ENCODE results near the gene ACVR1B.

Gene ACVR1B

GRCh38 chr12:51944608-51945233 lies 6.8 kb upstream of the ACVR1B start:
- DNase-seq = no peak

DNA sequence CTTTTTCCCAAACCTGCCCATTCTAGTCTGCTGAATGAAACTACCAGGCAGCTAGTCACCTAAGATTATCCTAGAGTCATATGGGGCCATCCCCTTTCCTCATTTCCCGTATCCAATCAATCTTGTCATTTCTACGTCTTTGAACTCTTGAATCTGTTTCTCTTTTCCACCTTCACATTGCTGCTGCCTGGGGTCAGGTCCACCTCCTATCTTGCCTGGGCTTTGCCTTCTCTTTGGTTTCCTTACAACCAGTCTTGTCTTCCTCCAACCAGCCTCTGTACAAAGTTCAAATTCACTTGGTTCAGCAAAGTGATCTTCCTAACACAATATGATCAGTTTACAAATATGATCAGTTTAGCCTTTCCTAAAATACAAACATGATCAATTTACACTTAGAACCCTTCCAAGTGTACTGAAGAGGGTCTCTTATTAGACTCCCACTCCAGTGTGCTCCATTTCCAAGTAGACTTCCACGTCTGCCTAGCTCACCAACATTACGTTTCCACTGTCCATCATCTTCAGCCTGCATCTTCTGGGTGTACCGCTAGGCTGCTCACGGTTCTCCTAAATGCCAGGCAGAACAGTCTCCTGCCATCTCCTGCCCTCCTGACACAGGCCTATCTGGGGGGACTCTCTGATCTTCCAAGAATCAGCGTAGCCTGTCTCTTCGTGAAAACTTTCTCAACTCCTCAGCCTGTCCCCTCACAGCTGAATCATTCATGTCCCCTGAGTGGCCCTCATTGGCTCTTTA lies 4.1 kb upstream of the ACVR1B start:
- DNase-seq = no peak

DNA sequence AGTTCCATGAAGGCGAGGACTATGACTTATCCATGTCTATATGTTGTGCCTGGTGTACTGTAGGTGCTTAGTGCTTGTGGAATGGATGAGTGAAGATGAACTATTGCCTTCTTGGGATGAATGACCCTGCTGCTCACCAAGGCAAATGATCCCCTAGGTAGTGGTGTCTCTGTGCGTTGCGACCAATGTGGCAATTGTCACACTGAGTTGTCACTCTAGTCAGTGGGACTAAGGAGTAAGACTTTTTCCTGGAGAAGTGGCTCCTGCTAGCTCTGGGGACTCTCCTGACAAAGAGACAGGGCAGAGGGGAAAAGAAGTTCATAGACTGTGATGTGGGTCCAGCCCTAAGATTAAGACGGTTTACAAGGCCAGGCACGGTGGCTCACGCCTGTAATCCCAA lies 3.4 kb upstream of the ACVR1B start:
- DNase-seq = no peak

GRCh38 chr12:51949342-51950030 lies 2.0 kb upstream of the ACVR1B start:
- DNase-seq = no peak

DNA sequence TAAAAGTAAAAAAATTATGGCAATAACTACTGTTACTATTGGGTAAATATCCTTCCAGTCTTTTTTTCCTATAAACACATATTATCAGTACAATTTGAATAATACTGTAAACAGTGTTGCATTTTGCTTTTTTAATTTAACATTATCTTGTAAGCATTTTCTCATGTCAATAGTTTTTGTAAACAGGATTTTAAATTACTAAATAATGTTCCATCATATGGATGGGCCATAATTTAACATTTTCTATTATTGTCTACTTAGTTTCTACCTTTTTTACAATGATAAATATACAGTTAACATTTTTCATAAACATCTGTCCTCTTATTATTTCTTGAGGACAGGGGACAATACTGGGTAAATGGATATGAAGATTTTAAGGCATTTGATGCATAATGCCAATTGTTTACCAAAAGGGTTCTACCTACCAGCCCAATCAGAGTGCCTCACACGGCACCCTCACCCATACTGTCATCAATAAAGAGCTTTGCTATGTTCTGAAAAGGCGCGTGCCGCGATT lies 759 bp upstream of the ACVR1B start:
- DNase-seq = no peak

DNA sequence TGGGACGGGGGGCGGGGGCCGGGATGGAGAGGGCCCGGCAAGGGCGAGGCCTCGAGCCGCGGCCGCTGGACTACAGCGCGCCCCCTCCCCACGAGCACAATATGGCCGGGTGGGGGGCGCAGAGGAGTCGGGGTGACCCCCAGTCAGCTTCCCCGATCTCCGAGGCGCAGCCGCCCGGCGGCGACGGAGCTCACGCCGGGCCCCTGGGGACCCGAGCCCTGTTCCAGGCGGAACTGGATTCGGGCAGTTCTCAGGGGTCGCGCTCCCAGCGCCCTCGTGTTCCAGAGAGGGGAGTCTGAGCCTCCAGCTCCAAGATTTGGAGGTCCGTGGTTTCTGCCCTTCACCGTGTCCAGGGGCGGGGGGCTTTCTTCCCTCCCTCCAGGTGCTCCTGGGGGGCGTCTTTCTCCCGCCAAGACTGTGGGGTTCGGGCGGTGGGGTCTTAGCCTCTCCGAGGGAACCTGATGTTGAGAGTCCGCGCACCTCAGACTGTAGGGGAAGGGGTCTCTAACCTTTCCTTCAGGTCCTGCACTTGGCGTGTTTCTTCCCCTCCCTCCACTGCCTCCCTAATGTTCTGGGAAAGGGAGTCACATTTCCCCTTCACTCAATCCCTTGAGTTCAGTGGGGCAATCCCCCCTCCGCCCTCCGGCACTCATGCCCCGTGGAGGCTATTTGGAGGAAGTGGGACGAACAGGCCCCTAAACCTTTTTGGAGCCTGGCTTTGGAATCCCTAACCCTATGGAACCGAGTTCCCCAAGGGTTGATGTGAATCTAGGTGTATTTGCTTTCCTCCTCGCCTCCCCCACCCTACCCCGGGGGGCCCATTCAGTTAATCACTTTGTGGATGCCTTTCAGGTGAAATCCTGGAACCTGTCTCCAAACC lies 584 bp downstream of the ACVR1B start:
- no peak for DNase-seq

DNA sequence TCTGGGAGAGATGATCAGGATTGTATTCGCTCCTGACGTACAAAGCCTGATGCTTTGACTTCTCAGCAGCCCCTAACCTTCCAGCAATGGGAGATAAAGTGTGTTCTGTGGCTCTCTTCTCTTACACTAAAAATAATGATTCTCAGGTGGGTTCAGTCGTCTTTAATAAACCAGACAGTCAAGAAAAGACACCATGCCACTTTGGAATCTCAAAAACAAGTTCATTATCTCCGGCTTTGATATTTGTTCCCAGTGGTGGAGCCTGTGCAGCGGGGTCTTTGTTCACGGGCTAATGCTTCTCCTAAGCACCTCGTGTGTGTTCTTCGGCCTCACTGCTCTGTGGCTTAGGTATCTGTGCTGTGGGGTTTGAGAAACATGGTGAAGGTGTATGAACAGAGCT lies 1.6 kb downstream of the ACVR1B start:
- DNase-seq = no peak

GRCh38 chr12:51953864-51954263 lies 2.4 kb downstream of the ACVR1B start:
- DNase-seq = no peak

GRCh38 chr12:51954561-51955361 lies 3.3 kb downstream of the ACVR1B start:
- peak; percentile 59 for DNase-seq

GRCh38 chr12:51955702-51956101 lies 4.2 kb downstream of the ACVR1B start:
- DNase-seq = no peak

DNA sequence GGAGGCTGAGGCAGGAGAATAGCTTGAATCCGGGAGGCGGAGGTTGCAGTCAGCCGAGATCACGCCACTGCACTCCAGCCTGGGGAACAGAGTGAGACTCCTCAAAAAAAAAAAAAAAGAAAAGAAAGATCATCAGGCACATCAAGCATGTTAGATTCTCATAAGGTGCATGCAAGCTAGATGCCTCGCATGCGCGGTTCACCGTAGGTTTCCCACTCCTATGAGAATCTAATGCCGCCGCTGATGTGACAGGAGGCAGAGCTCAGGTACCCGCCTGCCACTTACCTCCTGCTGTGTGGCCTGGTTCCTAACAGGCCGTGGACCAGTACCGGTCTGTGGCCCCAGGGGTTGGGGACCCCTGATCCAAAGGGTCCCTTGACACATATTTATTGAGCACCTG lies 7.0 kb downstream of the ACVR1B start:
- no peak for DNase-seq

DNA sequence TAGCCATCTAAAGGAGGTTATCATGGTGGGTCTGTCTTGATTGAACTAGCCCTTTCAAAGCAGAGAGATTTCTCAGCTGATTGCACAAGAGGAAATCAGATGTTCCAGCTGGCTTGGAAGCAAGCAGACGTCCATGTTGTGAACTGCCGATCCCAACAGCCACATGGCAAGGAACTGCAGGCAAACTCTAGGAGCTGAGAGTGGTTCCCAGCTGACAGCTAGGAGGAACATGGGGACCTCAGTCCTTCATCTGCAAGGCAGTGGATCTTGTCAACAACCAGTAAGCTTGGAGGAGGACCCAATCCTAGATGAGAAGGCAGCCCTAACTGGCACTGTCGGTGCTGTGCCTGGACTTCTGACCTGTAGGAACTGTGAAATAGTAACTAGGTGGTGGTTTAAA lies 7.7 kb downstream of the ACVR1B start:
- DNase-seq = no peak

DNA sequence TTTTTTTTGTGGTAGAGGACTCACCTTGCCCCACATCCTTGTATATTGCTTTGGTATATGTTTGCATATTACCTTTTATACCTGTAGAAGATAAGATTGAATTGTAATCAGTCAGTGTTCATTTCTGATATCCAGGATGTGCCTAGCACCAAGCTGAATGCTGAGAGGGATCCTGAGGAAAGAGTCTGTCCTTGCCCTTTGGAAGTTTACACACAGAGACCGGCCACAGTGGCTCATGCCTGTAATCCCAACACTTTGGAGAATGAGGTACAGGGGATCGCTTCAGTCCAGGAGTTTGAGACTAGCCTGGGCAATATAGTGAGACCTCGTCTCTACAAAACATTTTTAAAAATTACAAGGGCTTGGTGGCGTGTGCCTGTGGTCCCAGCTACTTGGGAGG lies 8.4 kb downstream of the ACVR1B start:
- DNase-seq = no peak

DNA sequence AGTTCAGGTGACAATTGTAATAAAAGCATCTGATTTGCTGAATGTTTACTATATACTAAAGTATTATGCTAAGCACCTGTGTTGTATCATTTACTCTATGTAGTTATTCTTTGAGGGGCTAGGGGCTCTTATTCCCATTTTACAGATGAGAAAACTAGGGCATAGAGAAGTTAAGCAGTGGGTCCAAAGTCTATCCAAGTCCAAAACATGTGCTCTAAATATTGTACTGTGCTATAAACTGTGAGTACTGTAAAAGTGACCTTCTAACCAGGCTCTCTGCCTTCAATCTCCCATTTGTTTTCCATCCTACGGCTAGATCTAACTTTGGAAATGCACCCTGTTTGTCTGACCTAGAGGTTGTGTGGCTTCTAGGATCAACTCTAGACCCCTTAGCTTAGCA lies 9.0 kb downstream of the ACVR1B start:
- no peak for DNase-seq

DNA sequence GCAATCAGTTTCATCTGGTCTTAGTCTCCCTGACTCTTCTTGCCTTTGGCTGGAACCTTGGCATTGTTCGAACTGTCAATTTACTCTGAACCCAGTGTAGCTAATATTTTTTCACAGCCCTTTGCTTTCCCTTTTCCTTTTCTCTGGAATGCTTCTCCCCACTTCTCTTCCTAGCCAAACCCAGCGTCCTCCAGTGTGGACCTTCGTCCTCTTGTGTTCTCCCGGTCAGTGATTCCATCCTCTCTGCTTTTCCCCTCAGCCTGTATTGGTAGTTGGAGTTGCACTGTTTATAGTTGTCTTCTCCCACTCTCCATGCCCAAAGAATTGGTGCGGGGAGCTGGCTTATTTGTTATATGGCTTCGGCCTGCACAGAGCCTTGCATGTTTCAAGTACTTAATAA lies 9.4 kb downstream of the ACVR1B start:
- DNase-seq = no peak

GRCh38 chr12:51961834-51962233 lies 10.3 kb downstream of the ACVR1B start:
- DNase-seq = no peak

DNA sequence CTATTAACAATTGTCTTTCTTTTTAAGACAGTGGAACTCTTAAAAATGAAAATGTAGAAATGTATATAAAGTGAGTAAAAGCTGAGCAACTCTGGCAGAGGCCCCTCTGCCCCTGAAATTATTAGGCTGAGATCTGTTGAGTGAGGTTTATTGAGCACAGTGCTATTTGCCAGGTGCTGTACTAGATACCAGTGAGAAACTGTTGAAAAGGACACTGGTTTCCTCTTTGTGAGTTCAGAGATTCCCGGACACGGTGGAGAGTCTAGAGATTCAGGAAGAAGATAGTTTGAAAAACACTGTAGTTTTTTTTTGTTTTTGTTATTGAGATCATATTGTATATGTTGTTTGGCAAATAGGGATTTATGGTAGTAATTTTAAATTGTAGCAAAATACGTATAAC lies 11.2 kb downstream of the ACVR1B start:
- DNase-seq = no peak

GRCh38 chr12:51963477-51963876 lies 12.0 kb downstream of the ACVR1B start:
- no peak for DNase-seq

GRCh38 chr12:51969643-51970042 lies 18.1 kb downstream of the ACVR1B start:
- DNase-seq = no peak

DNA sequence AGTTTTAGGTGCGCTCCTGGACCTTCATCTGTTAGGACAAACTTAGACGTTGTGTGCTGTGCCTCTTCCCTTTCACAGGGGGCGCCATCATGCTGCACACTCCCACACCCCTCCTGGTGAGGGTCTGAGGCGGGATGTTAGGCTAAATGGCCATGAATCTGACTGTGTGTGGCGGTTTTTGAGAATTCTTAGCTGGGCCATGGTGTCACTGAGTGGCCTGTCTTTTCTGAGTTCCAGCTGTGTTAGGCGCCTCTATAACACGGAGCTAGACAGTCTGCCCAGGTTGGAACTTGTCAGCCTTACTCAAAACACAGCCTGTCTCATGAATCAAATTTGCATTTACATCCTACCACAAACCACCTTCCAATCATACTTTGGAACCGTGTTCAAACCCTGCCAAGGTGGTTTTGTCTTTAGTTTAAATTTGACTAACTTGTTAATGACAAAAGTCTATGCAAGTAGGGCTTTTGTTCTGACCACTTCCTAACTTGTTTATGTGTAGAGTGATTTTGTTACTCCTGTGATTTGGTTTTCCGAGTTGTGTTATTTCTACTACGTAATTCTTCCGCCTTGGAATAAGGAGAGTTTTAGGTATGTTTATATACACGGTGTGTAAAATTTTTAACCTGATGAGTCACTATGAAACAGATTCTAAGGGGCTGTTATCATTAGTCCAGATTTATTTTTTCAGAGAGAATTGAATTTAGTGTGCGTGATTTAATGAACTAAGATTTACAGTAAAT lies 19.6 kb downstream of the ACVR1B start:
- DNase-seq = no peak

- DNase-seq = no peak
Measured at GRCh38 chr12:51971679-51972421, 20.4 kb downstream of the ACVR1B start.

Data from NCI-H2029 (cell line).